ENCODE results near the gene VENTX. TPM values are rescaled to one million over a fixed set of nuclear protein-coding genes. Genes with fewer than 3 reads are reported as not detected.
"Not testable (repeated sequence)": the region's sequence is repeated elsewhere in the genome, so short reads cannot be mapped to it uniquely, and the experiment has no call there.

The VENTX gene
- total RNA-seq, 1 donor from 2014 or later: not detected

GRCh38 chr10:133219782-133220181 is 17.9 kb upstream of the VENTX start:
- no peak for DNase-seq (ENCODE audit: low read depth)
- H3K27me3 ChIP-seq (ENCODE audit: control insufficient read depth, insufficient read depth, low read length): no peaks in the 10 kb centered on the region
- no peak for FAIRE-seq
- H3K36me3 ChIP-seq (ENCODE audit: control insufficient read depth, insufficient read depth, low read length): no peaks in the 10 kb centered on the region
- TF ChIP-seq CTCF (IDR thresholded peaks at IDR 0.05; ENCODE audit: insufficient read depth, low read length, severe bottlenecking): no peak
- no peak overlapping the region for H3K4me3 ChIP-seq (ENCODE audit: low read depth, low read length)

DNA sequence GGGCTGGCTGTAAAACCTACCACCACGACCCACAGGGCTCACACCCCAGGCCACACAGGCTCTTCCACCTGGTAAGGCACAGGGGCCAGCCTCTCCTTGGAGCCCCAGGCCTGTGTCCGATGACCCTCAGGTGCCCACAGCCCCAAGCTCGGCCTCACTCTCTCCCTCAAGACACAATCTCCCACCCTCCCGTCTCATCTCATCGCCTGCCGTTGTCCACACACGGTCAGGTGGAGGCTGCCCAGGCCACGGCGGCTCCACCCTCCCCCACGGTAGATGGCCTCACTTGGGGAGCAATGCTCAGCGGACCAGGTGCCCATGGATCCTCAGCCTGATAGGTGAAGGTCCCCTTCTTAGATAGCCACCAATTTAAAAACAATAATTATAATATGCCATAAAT is 16.3 kb upstream of the VENTX start:
- Histone ChIP-seq H3K4me3 (ENCODE audit: low read depth, low read length) (no peak overlapping the region), H3K27me3 (ENCODE audit: control insufficient read depth, insufficient read depth, low read length) (no peaks in the 10 kb centered on the region), H3K36me3 (ENCODE audit: control insufficient read depth, insufficient read depth, low read length) (no peaks in the 10 kb centered on the region)
- no peak for FAIRE-seq
- DNase-seq (ENCODE audit: low read depth): no peak
- TF ChIP-seq CTCF (IDR thresholded peaks at IDR 0.05; ENCODE audit: insufficient read depth, low read length, severe bottlenecking): no peak

GRCh38 chr10:133221756-133222155 is 15.9 kb upstream of the VENTX start:
- DNase-seq (ENCODE audit: low read depth); H3K36me3 ChIP-seq (ENCODE audit: control insufficient read depth, insufficient read depth, low read length); FAIRE-seq; H3K27me3 ChIP-seq (ENCODE audit: control insufficient read depth, insufficient read depth, low read length); H3K4me3 ChIP-seq (ENCODE audit: low read depth, low read length): not testable (repeated sequence)

DNA sequence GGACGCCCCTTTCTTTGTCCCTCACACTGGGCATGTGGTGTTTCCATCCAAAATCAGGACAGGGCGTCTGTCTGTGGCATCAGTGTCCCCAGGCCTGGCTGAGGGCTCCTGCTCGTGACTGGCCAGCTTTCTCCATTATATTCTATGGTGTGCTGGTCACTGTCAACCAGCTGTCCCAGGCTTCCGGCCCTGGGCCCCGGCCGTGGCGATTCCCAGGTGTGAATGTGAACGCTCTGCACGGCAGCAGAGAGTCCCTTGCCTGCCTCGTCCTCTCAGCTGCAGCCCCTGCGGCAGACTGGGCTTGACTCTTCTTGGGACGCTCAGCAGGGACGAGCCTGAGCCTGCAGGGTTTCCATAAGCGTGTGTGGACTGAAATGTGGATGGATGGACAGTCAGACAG is 13.6 kb upstream of the VENTX start:
- DNase-seq (ENCODE audit: low read depth) (no peak), FAIRE-seq (no peak)
- no peak for TF ChIP-seq CTCF (IDR thresholded peaks at IDR 0.05; ENCODE audit: insufficient read depth, low read length, severe bottlenecking)
- H3K36me3 ChIP-seq (ENCODE audit: control insufficient read depth, insufficient read depth, low read length): no peaks in the 10 kb centered on the region
- no peaks in the 10 kb centered on the region for H3K27me3 ChIP-seq (ENCODE audit: control insufficient read depth, insufficient read depth, low read length)
- H3K4me3 ChIP-seq (ENCODE audit: low read depth, low read length): no peak overlapping the region

- H3K4me3 ChIP-seq (ENCODE audit: low read depth, low read length): no peak overlapping the region
- no peak for TF ChIP-seq CTCF (IDR thresholded peaks at IDR 0.05; ENCODE audit: insufficient read depth, low read length, severe bottlenecking)
- FAIRE-seq (no peak), DNase-seq (ENCODE audit: low read depth) (no peak)
- H3K36me3 ChIP-seq (ENCODE audit: control insufficient read depth, insufficient read depth, low read length): no peaks in the 10 kb centered on the region
- peaks cover 6% of the 10 kb centered on the region for H3K27me3 ChIP-seq (ENCODE audit: control insufficient read depth, insufficient read depth, low read length)
These were observed 12.8 kb upstream of the VENTX start for GRCh38 chr10:133224756-133225372.

DNA sequence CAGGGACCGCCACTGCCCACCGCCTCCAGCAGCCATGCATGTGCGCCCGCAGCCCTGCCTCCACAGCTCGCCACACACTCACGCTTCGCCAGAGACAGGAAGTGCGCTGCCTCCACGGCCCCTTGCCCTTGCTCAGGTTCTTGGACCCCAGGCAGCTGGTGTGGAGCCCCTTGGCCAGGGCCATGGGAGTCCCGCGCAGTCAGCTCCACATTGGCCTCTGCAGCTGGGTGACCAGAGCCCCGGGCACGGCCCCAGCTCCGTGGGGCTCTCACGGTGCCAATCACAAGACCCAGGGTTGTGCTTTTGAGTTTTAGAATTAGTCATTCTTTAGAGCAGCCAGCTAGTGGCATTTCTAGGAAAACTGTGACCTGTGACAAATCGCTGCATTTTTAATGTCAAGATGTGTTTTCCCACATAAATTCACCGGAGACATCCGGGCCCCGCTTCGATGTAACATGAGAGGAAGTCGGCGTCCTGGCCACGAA is 11.9 kb upstream of the VENTX start:
- no peak for FAIRE-seq
- no peaks in the 10 kb centered on the region for H3K36me3 ChIP-seq (ENCODE audit: control insufficient read depth, insufficient read depth, low read length)
- H3K27me3 ChIP-seq (ENCODE audit: control insufficient read depth, insufficient read depth, low read length): peaks cover 6% of the 10 kb centered on the region
- TF ChIP-seq CTCF (IDR thresholded peaks at IDR 0.05; ENCODE audit: insufficient read depth, low read length, severe bottlenecking): no peak
- no peak overlapping the region for H3K4me3 ChIP-seq (ENCODE audit: low read depth, low read length)
- DNase-seq (ENCODE audit: low read depth): no peak
